Measurements from ENCODE around the gene MPST. TPM values are rescaled to one million over a fixed set of nuclear protein-coding genes. Genes with fewer than 3 reads are reported as not detected.

Gene MPST
- polyA plus RNA-seq, 1 donor from 2014 or later: 56.0 TPM

DNA sequence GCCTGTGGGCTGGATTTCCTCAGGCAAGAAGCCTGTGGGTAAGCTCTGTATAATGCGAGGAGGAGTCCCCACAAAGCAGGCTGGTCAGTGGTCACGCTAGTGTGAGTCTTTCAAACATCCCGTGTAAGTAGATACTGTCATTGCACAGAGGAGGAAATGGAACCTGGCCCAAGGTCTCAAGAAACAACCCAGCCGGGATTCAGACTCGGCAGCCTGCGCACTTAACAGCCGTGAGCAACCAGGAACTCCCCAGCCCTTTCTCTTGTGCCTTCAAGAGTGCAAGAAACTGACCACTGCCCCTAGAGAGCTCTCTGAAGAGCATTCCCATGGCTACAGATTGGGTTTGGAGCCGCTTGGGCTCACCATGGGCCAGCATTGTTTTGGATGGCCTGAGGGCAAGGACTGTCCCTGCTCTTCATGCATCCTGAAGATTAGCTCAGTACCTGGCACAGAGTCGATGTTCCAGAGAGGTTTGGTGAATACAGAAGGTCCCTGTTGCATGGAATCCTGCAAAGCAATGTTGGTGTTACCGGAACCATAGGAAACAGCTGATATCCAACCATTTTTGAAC, 6.0 kb downstream of the MPST start:
- Histone ChIP-seq H3K27ac (ENCODE audit: low read length) (no peak overlapping the region), H3K9me2 (ENCODE audit: insufficient read depth, low read length) (no peaks in the 10 kb centered on the region), H3K36me3 (ENCODE audit: insufficient read depth, low read length) (no peaks in the 10 kb centered on the region), H3F3A (ENCODE audit: insufficient read depth, low read length, poor library complexity, severe bottlenecking) (no peaks in the 10 kb centered on the region), H3K9ac (ENCODE audit: low read length) (no peak overlapping the region), H3K79me2 (replicated peaks; ENCODE audit: insufficient read depth, low read length) (peaks cover under 1% of the 10 kb centered on the region), H3K9me3 (ENCODE audit: low read length) (no peaks in the 10 kb centered on the region), H3K4me2 (ENCODE audit: low read length) (no peak overlapping the region), H3K27me3 (ENCODE audit: insufficient read depth, low read depth, low read length) (no peaks in the 10 kb centered on the region), H4K20me1 (ENCODE audit: insufficient read depth) (no peaks in the 10 kb centered on the region), H2AFZ (ENCODE audit: low read depth, low read length) (no peak overlapping the region), H3K4me3 (ENCODE audit: low read length) (no peak overlapping the region)
- TF ChIP-seq, protein P1, sequence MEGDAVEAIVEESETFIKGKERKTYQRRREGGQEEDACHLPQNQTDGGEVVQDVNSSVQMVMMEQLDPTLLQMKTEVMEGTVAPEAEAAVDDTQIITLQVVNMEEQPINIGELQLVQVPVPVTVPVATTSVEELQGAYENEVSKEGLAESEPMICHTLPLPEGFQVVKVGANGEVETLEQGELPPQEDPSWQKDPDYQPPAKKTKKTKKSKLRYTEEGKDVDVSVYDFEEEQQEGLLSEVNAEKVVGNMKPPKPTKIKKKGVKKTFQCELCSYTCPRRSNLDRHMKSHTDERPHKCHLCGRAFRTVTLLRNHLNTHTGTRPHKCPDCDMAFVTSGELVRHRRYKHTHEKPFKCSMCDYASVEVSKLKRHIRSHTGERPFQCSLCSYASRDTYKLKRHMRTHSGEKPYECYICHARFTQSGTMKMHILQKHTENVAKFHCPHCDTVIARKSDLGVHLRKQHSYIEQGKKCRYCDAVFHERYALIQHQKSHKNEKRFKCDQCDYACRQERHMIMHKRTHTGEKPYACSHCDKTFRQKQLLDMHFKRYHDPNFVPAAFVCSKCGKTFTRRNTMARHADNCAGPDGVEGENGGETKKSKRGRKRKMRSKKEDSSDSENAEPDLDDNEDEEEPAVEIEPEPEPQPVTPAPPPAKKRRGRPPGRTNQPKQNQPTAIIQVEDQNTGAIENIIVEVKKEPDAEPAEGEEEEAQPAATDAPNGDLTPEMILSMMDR (IDR thresholded peaks at IDR 0.05; ENCODE audit: poor library complexity, severe bottlenecking): no peak
- TF ChIP-seq RAD21 (conservative IDR thresholded peaks at IDR 0.05) (no peak), MXI1 (conservative IDR thresholded peaks at IDR 0.05; ENCODE audit: poor library complexity, severe bottlenecking) (no peak), EZH2 (IDR thresholded peaks at IDR 0.05; ENCODE audit: borderline replicate concordance, insufficient read depth, low read length, poor library complexity, severe bottlenecking) (no peak), POLR2AphosphoS5 (IDR thresholded peaks at IDR 0.05) (no peak), SMC3 (conservative IDR thresholded peaks at IDR 0.05; ENCODE audit: poor library complexity) (no peak), TAF1 (IDR thresholded peaks at IDR 0.05; ENCODE audit: low read depth) (no peak), EP300 (conservative IDR thresholded peaks at IDR 0.05; ENCODE audit: poor library complexity, severe bottlenecking) (no peak)
- TF ChIP-seq, protein P2, sequence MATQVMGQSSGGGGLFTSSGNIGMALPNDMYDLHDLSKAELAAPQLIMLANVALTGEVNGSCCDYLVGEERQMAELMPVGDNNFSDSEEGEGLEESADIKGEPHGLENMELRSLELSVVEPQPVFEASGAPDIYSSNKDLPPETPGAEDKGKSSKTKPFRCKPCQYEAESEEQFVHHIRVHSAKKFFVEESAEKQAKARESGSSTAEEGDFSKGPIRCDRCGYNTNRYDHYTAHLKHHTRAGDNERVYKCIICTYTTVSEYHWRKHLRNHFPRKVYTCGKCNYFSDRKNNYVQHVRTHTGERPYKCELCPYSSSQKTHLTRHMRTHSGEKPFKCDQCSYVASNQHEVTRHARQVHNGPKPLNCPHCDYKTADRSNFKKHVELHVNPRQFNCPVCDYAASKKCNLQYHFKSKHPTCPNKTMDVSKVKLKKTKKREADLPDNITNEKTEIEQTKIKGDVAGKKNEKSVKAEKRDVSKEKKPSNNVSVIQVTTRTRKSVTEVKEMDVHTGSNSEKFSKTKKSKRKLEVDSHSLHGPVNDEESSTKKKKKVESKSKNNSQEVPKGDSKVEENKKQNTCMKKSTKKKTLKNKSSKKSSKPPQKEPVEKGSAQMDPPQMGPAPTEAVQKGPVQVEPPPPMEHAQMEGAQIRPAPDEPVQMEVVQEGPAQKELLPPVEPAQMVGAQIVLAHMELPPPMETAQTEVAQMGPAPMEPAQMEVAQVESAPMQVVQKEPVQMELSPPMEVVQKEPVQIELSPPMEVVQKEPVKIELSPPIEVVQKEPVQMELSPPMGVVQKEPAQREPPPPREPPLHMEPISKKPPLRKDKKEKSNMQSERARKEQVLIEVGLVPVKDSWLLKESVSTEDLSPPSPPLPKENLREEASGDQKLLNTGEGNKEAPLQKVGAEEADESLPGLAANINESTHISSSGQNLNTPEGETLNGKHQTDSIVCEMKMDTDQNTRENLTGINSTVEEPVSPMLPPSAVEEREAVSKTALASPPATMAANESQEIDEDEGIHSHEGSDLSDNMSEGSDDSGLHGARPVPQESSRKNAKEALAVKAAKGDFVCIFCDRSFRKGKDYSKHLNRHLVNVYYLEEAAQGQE (IDR thresholded peaks at IDR 0.05; ENCODE audit: borderline replicate concordance): no peak

DNA sequence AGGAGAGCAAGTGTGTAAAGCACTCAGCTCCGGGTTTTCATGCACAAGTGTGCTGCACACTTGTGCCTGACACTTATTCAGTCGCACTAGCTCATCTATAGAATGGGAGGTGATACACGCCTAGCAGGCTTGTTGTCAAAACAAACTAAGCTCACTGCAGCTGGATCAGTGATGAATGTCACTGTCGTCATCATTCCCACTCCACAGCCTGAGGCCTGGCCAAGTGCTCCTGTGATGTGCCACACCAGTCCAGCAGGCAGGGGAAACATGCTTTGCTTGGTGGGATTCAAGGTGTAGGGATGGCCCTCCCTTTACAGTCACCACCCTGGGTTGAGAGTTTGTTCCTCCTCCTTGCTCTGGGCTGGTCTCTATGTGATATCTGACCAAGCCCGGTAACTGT, 6.8 kb downstream of the MPST start:
- no peaks in the 10 kb centered on the region for H4K20me1 ChIP-seq (ENCODE audit: insufficient read depth)

More for the DNA sequence above, 6.8 kb downstream of the MPST start:
- Histone ChIP-seq H3K79me2 (replicated peaks; ENCODE audit: insufficient read depth, low read length) (no peaks in the 10 kb centered on the region), H3K4me3 (ENCODE audit: low read length) (no peak overlapping the region), H3K9me2 (ENCODE audit: insufficient read depth, low read length) (no peaks in the 10 kb centered on the region), H3K27me3 (ENCODE audit: insufficient read depth, low read depth, low read length) (no peaks in the 10 kb centered on the region), H3K9ac (ENCODE audit: low read length) (no peak overlapping the region), H3K9me3 (ENCODE audit: low read length) (no peaks in the 10 kb centered on the region), H3F3A (ENCODE audit: insufficient read depth, low read length, poor library complexity, severe bottlenecking) (no peaks in the 10 kb centered on the region), H2AFZ (ENCODE audit: low read depth, low read length) (no peak overlapping the region), H3K36me3 (ENCODE audit: insufficient read depth, low read length) (no peaks in the 10 kb centered on the region), H3K4me2 (ENCODE audit: low read length) (no peak overlapping the region), H3K27ac (ENCODE audit: low read length) (no peak overlapping the region)
- TF ChIP-seq RAD21 (conservative IDR thresholded peaks at IDR 0.05): no peak
- TF ChIP-seq, protein P1 (IDR thresholded peaks at IDR 0.05; ENCODE audit: poor library complexity, severe bottlenecking): no peak
- no peak for TF ChIP-seq EZH2 (IDR thresholded peaks at IDR 0.05; ENCODE audit: borderline replicate concordance, insufficient read depth, low read length, poor library complexity, severe bottlenecking)
- no peak for TF ChIP-seq SMC3 (conservative IDR thresholded peaks at IDR 0.05; ENCODE audit: poor library complexity)
- no peak for TF ChIP-seq EP300 (conservative IDR thresholded peaks at IDR 0.05; ENCODE audit: poor library complexity, severe bottlenecking)
- TF ChIP-seq POLR2AphosphoS5 (IDR thresholded peaks at IDR 0.05): no peak
- TF ChIP-seq MXI1 (conservative IDR thresholded peaks at IDR 0.05; ENCODE audit: poor library complexity, severe bottlenecking): no peak
- TF ChIP-seq TAF1 (IDR thresholded peaks at IDR 0.05; ENCODE audit: low read depth): no peak
- TF ChIP-seq, protein P2 (IDR thresholded peaks at IDR 0.05; ENCODE audit: borderline replicate concordance): no peak
